ENCODE results near the gene CBFB. TPM values are rescaled to one million over a fixed set of nuclear protein-coding genes. Genes with fewer than 3 reads are reported as not detected.

CBFB gene
- polyA plus RNA-seq, 2 donors = 15.3 to 17.0 TPM

GRCh38 chr16:67101311-67102082 is 72.5 kb downstream of the CBFB start:
- H3K27ac ChIP-seq (ENCODE audit: low read depth in 2 of 2, low read length in 1 of 2) = no peak overlapping the region
- H3K27me3 ChIP-seq (ENCODE audit: control insufficient read depth in 1 of 2, insufficient read depth in 2 of 2, low read length in 2 of 2) = no peaks in the 10 kb centered on the region
- peaks cover 2 to 3% of the 10 kb centered on the region in 2 donors for H3K4me1 ChIP-seq (ENCODE audit: control insufficient read depth in 2 of 2, insufficient read depth in 2 of 2, low read length in 1 of 2)
- no peaks in the 10 kb centered on the region for H3K36me3 ChIP-seq (ENCODE audit: control insufficient read depth in 2 of 2, insufficient read depth in 2 of 2, low read length in 1 of 2)
- 74 to 81% methylated on average over 4 of the region's 4 CpGs for WGBS, 2 donors
- H3K9me3 ChIP-seq (ENCODE audit: control insufficient read depth in 2 of 2, insufficient read depth in 1 of 2, low read depth in 1 of 2, low read length in 1 of 2) = no peaks in the 10 kb centered on the region
- H3K4me3 ChIP-seq (ENCODE audit: low read depth in 1 of 2, low read length in 2 of 2) = no peak overlapping the region

DNA sequence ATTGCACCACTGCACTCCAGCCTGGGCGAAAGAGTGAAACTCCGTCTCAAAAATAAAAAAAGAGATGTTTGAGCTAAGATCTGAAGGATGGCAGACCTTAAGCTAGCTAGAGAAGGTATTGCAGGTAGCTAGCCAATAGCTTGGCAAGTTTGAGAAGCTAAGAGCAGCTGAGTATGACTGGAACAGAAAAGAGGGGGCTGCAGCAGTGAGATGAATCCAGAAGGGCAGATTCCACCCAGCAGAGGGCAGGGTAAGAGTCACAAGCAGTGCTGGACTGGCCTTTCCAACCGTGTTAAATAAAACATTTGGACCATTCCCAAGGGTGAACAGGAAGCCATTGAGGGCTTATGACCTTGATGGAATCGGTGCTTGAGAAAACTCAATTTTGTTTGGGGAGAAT is 75.1 kb downstream of the CBFB start:
- Histone ChIP-seq H3K36me3 (ENCODE audit: control insufficient read depth in 2 of 2, insufficient read depth in 2 of 2, low read length in 1 of 2) (no peaks in the 10 kb centered on the region), H3K4me1 (ENCODE audit: control insufficient read depth in 2 of 2, insufficient read depth in 2 of 2, low read length in 1 of 2) (peaks cover 2 to 4% of the 10 kb centered on the region in 2 donors), H3K27ac (ENCODE audit: low read depth in 2 of 2, low read length in 1 of 2) (no peak overlapping the region), H3K9me3 (ENCODE audit: control insufficient read depth in 2 of 2, insufficient read depth in 1 of 2, low read depth in 1 of 2, low read length in 1 of 2) (no peaks in the 10 kb centered on the region), H3K4me3 (ENCODE audit: low read depth in 1 of 2, low read length in 2 of 2) (no peak overlapping the region), H3K27me3 (ENCODE audit: control insufficient read depth in 1 of 2, insufficient read depth in 2 of 2, low read length in 2 of 2) (no peaks in the 10 kb centered on the region)
- 62 to 63% methylated on average over 4 of the region's 4 CpGs for WGBS, 2 donors

- Histone ChIP-seq H3K9me3 (ENCODE audit: control insufficient read depth in 2 of 2, insufficient read depth in 1 of 2, low read depth in 1 of 2, low read length in 1 of 2) (no peaks in the 10 kb centered on the region), H3K27me3 (ENCODE audit: control insufficient read depth in 1 of 2, insufficient read depth in 2 of 2, low read length in 2 of 2) (no peaks in the 10 kb centered on the region), H3K4me1 (ENCODE audit: control insufficient read depth in 2 of 2, insufficient read depth in 2 of 2, low read length in 1 of 2) (peaks cover 2 to 8% of the 10 kb centered on the region in 2 donors), H3K4me3 (ENCODE audit: low read depth in 1 of 2, low read length in 2 of 2) (no peak overlapping the region), H3K27ac (ENCODE audit: low read depth in 2 of 2, low read length in 1 of 2) (peak overlapping the region; percentile 68 to 87), H3K36me3 (ENCODE audit: control insufficient read depth in 2 of 2, insufficient read depth in 2 of 2, low read length in 1 of 2) (no peaks in the 10 kb centered on the region)
- 62 to 65% methylated on average over 6 of the region's 6 CpGs for WGBS, 2 donors
Measured at GRCh38 chr16:67104845-67105244, 75.9 kb downstream of the CBFB start.

DNA sequence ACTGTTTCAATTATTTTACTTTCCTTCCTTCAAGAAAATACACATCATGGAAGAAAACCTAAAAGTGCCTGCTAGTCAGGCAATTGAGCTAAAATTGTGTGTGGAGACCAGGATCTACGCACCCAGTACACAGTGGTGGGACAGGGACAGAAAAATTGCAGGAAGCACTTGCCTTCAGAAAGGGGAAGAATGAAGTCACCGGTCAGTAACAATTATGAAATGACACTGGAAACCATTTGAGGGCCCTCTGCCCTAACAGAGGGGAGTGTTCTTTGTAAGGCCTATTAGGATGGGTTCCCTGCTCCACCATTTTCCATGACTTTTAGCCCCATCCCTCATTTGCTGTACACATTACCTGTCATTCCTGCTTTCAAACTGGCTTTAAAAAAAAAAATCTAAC is 76.3 kb downstream of the CBFB start:
- Histone ChIP-seq H3K27ac (ENCODE audit: low read depth in 2 of 2, low read length in 1 of 2) (peak overlapping the region; percentile 68 to 87), H3K4me1 (ENCODE audit: control insufficient read depth in 2 of 2, insufficient read depth in 2 of 2, low read length in 1 of 2) (peaks cover 2 to 8% of the 10 kb centered on the region in 2 donors), H3K27me3 (ENCODE audit: control insufficient read depth in 1 of 2, insufficient read depth in 2 of 2, low read length in 2 of 2) (no peaks in the 10 kb centered on the region), H3K4me3 (ENCODE audit: low read depth in 1 of 2, low read length in 2 of 2) (no peak overlapping the region), H3K36me3 (ENCODE audit: control insufficient read depth in 2 of 2, insufficient read depth in 2 of 2, low read length in 1 of 2) (no peaks in the 10 kb centered on the region), H3K9me3 (ENCODE audit: control insufficient read depth in 2 of 2, insufficient read depth in 1 of 2, low read depth in 1 of 2, low read length in 1 of 2) (no peaks in the 10 kb centered on the region)
- 71 to 72% methylated on average over 2 of the region's 2 CpGs for WGBS, 2 donors

DNA sequence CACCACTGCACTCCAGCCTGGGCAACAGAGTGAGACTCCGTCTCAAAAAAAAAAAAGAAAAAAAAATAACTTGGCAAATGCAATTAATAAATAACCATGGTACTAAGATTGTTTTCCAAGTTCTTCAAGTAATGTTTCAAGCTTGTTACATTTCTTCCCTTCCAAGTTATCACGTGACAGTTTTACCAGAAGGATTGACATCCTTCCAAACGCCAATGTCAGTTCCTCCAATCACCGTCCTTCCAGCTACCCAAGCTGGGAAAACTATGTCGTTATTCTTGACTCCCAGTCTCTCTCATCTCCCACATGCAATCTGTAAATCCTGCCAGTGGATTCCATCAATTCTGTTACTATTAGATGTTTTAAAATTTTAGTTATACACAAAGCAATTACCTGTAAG is 76.9 kb downstream of the CBFB start:
- no peaks in the 10 kb centered on the region for H3K36me3 ChIP-seq (ENCODE audit: control insufficient read depth in 2 of 2, insufficient read depth in 2 of 2, low read length in 1 of 2)
- H3K27me3 ChIP-seq (ENCODE audit: control insufficient read depth in 1 of 2, insufficient read depth in 2 of 2, low read length in 2 of 2) = no peaks in the 10 kb centered on the region
- WGBS, 2 donors = 32 to 37% methylated on average over 4 to 5 of the region's 5 CpGs
- H3K9me3 ChIP-seq (ENCODE audit: control insufficient read depth in 2 of 2, insufficient read depth in 1 of 2, low read depth in 1 of 2, low read length in 1 of 2) = no peaks in the 10 kb centered on the region
- H3K27ac ChIP-seq (ENCODE audit: low read depth in 2 of 2, low read length in 1 of 2) = peak overlapping the region; percentile 34 to 43
- H3K4me1 ChIP-seq (ENCODE audit: control insufficient read depth in 2 of 2, insufficient read depth in 2 of 2, low read length in 1 of 2) = peaks cover 2 to 8% of the 10 kb centered on the region in 2 donors
- H3K4me3 ChIP-seq (ENCODE audit: low read depth in 1 of 2, low read length in 2 of 2) = no peak overlapping the region

- Histone ChIP-seq H3K27me3 (ENCODE audit: control insufficient read depth in 1 of 2, insufficient read depth in 2 of 2, low read length in 2 of 2) (no peaks in the 10 kb centered on the region), H3K36me3 (ENCODE audit: control insufficient read depth in 2 of 2, insufficient read depth in 2 of 2, low read length in 1 of 2) (no peaks in the 10 kb centered on the region), H3K27ac (ENCODE audit: low read depth in 2 of 2, low read length in 1 of 2) (no peak overlapping the region), H3K4me3 (ENCODE audit: low read depth in 1 of 2, low read length in 2 of 2) (no peak overlapping the region), H3K9me3 (ENCODE audit: control insufficient read depth in 2 of 2, insufficient read depth in 1 of 2, low read depth in 1 of 2, low read length in 1 of 2) (no peaks in the 10 kb centered on the region), H3K4me1 (ENCODE audit: control insufficient read depth in 2 of 2, insufficient read depth in 2 of 2, low read length in 1 of 2) (peaks cover 2 to 10% of the 10 kb centered on the region in 2 donors)
- 95 to 97% methylated on average over 6 of the region's 6 CpGs for WGBS, 2 donors
Measured at GRCh38 chr16:67108489-67108888, 79.5 kb downstream of the CBFB start.

DNA sequence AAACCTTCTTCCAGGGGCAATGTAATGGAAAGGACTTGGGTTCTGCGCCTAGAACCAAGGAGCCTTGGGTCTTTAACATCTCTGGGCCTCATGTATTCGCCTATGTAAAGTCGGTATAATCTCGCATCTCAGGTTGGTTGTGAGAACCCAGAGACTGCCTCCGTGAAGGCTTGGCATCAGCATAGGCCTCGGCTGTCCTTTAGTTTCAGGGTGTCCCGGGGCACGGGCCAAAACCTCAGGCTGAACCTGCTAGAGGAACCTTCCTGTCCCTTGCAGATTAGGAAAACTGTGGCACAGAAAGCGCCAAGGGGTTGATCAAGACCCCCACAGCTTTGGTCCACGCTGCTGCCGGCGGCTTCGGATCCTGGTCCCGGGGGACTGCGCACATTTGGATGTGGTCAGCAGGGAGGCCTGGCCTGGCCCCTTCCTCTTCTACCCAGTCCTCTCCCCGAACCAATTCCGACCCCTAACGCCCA is 80.0 kb downstream of the CBFB start:
- H3K9me3 ChIP-seq (ENCODE audit: control insufficient read depth in 2 of 2, insufficient read depth in 1 of 2, low read depth in 1 of 2, low read length in 1 of 2) = no peaks in the 10 kb centered on the region
- H3K4me1 ChIP-seq (ENCODE audit: control insufficient read depth in 2 of 2, insufficient read depth in 2 of 2, low read length in 1 of 2) = peaks cover 2 to 10% of the 10 kb centered on the region in 2 donors
- peak overlapping the region; percentile 87 to 88 for H3K4me3 ChIP-seq (ENCODE audit: low read depth in 1 of 2, low read length in 2 of 2)
- H3K27me3 ChIP-seq (ENCODE audit: control insufficient read depth in 1 of 2, insufficient read depth in 2 of 2, low read length in 2 of 2) = no peaks in the 10 kb centered on the region
- 68 to 78% methylated on average over 18 of the region's 18 CpGs for WGBS, 2 donors
- peak overlapping the region; percentile 80 to 88 for H3K27ac ChIP-seq (ENCODE audit: low read depth in 2 of 2, low read length in 1 of 2)
- H3K36me3 ChIP-seq (ENCODE audit: control insufficient read depth in 2 of 2, insufficient read depth in 2 of 2, low read length in 1 of 2) = no peaks in the 10 kb centered on the region

DNA sequence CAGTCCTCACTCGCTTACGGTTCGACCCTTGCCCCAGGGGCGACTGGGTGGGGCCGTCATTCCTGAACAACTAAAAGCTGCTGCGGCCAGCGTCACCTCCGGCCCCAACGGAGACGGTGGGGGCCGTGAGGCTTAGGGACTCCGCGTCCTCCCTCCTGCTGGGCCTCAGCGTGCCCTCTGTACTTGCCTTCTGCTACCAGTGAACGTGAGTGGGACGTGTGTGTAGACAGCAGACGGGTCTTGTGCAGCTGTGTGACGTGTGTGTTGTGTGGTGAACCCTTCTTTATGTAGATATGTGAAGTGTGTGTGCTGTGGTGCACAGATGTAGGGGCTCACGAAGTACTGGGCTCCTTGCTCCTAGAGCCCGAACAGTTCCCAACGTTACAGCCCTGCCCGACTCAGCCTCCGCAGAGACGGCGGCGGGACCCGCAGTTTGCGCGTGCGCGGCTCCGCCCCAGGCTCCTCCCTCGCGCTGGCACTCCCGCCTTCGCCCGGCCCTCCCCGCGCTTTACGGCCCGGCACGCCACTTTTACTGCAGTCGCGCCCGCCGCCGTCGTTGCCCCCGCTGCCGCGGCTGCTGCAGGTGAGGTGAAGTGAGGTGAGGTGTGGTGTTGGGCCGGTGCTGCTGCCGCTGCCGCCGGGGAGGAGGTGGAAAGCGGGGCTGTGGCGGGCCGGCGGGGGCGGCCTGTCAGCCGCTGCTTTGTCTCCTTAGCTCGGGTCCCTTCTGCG is 80.6 kb downstream of the CBFB start, which contains the start of gene PHAF1:
TSS of gene PHAF1 (plus strand) at position 535 of the 729 bp plus-strand sequence. CDS start 235 bp downstream, outside the sequence.
- H3K27me3 ChIP-seq (ENCODE audit: control insufficient read depth in 1 of 2, insufficient read depth in 2 of 2, low read length in 2 of 2) = no peaks in the 10 kb centered on the region
- H3K36me3 ChIP-seq (ENCODE audit: control insufficient read depth in 2 of 2, insufficient read depth in 2 of 2, low read length in 1 of 2) = no peaks in the 10 kb centered on the region
- H3K4me1 ChIP-seq (ENCODE audit: control insufficient read depth in 2 of 2, insufficient read depth in 2 of 2, low read length in 1 of 2) = peaks cover under 1 to 10% of the 10 kb centered on the region in 2 donors
- peak within 1 kb of the TSS; percentile 87 to 88 for H3K4me3 ChIP-seq (ENCODE audit: low read depth in 1 of 2, low read length in 2 of 2)
- peak within 1 kb of the TSS; percentile 80 to 88 for H3K27ac ChIP-seq (ENCODE audit: low read depth in 2 of 2, low read length in 1 of 2)
- WGBS, 2 donors = 1 to 2% methylated on average over 58 to 63 of the region's 63 CpGs
- H3K9me3 ChIP-seq (ENCODE audit: control insufficient read depth in 2 of 2, insufficient read depth in 1 of 2, low read depth in 1 of 2, low read length in 1 of 2) = no peaks in the 10 kb centered on the region

DNA sequence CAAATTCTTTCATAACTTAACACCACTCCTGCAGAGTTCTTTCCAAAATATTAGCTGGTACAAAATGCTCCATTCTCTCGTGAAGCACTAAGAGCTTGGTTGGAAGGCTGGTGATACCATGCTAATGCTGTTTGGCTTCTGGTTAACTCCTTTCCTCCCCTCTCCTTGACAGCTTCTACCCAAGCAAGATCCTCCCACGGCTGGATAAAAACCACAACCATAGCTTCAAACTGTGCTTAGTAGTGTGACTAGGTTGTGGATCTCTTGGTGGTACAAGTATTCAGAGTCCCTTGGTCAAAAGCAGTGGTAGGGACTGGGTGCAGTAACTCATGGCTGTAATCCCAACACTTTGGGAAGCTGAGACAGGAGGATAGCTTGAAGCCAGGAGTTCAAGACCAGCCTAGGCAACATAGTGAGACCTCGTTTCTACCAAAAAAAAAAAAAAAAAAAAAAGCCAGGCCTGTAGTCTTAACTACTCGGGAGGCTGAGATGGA is 83.0 kb downstream of the CBFB start:
- Histone ChIP-seq H3K4me3 (ENCODE audit: low read depth in 1 of 2, low read length in 2 of 2) (no peak overlapping the region), H3K27me3 (ENCODE audit: control insufficient read depth in 1 of 2, insufficient read depth in 2 of 2, low read length in 2 of 2) (no peaks in the 10 kb centered on the region), H3K9me3 (ENCODE audit: control insufficient read depth in 2 of 2, insufficient read depth in 1 of 2, low read depth in 1 of 2, low read length in 1 of 2) (no peaks in the 10 kb centered on the region), H3K4me1 (ENCODE audit: control insufficient read depth in 2 of 2, insufficient read depth in 2 of 2, low read length in 1 of 2) (peaks cover 0 to 7% of the 10 kb centered on the region in 2 donors), H3K36me3 (ENCODE audit: control insufficient read depth in 2 of 2, insufficient read depth in 2 of 2, low read length in 1 of 2) (peaks cover 0 to 4% of the 10 kb centered on the region in 2 donors), H3K27ac (ENCODE audit: low read depth in 2 of 2, low read length in 1 of 2) (no peak overlapping the region)
- 79 to 81% methylated on average over 4 of the region's 4 CpGs for WGBS, 2 donors
